PC-9 (cell line): Measurements from ENCODE around the gene TNRC6C.

Experiments
- EZH2 ChIP-seq: fragments of 200-600 bp; sonication (generic); IDR thresholded peaks from 2 replicates; pipeline ENCODE4 v1.8.0; 2017; ENCODE audit warnings: antibody characterized with exemption, low read depth
- TF ChIP-seq, protein P1 (sequence below): fragments of 200-600 bp; sonication (generic); conservative IDR thresholded peaks from 2 replicates; pipeline ENCODE4 v1.6.1; 2017; ENCODE audit warnings: mixed run types, antibody characterized with exemption, mild to moderate bottlenecking, moderate library complexity

DNA sequence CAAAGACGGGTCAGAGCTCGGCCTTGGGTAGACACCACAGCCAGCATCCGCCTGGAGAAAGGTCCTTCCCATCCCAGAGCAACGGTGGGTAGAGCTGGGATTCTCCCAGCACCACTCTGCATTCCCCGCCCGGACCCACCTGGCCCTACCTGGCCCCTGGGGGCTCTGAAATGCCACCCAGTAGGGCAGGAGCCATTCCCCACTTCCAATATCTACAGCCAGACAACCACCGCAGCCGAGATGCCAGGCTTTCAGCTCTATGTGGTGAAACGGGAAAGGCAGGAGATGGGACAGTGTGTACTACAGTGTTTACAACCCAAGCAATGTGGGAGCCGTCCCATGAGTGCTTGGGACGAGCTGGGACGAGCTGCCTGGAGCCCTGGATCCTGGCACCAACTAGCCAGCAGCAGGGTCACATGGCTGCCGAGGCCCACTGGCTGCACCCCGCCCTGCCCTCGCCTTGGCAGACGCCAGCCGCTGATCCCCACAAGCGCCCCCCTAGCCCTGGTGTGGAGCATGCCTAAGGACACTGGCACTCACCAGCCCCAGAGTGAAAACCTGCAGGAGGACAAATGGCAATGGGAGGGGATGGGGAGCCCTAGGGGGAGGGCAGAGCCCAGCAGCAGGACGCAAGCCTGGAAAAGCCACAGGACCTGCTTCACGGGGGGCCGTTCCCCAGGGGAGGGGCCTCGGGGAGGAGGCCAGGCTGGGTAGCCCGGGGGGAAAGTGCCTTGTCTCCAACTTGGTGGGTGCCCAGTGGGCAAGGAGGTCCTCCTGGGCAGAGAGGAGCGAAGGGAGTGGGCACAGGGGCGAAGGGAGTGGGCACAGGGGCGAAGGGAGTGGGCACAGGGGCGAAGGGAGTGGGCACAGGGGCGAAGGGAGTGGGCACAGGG, 156.6 kb downstream of the TNRC6C start:
- TF ChIP-seq, protein P1, sequence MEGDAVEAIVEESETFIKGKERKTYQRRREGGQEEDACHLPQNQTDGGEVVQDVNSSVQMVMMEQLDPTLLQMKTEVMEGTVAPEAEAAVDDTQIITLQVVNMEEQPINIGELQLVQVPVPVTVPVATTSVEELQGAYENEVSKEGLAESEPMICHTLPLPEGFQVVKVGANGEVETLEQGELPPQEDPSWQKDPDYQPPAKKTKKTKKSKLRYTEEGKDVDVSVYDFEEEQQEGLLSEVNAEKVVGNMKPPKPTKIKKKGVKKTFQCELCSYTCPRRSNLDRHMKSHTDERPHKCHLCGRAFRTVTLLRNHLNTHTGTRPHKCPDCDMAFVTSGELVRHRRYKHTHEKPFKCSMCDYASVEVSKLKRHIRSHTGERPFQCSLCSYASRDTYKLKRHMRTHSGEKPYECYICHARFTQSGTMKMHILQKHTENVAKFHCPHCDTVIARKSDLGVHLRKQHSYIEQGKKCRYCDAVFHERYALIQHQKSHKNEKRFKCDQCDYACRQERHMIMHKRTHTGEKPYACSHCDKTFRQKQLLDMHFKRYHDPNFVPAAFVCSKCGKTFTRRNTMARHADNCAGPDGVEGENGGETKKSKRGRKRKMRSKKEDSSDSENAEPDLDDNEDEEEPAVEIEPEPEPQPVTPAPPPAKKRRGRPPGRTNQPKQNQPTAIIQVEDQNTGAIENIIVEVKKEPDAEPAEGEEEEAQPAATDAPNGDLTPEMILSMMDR: no peak
- TF ChIP-seq EZH2: no peak
